Liver (tissue), 9 donors: ENCODE data around the gene TMEM123. TPM values are rescaled to one million over a fixed set of nuclear protein-coding genes. Genes with fewer than 3 reads are reported as not detected.

Source experiments
- DNase-seq: peaks from one replicate; pipeline ENCODE4 v3.0.0-alpha.2; 2017; ENCODE audit warnings: low spot score
- H3K27ac ChIP-seq, 2 donors: one replicate each; pipeline ENCODE4 v1.7.0; 2013; ENCODE audit warnings: inconsistent platforms in 2 of 2, low read length in 2 of 2, control low read depth in 1 of 2, low read depth in 1 of 2, mild to moderate bottlenecking in 1 of 2
- H3K27me3 ChIP-seq, 4 donors: one replicate each; pipeline versions ENCODE4 v1.6.1 to v1.7.0; 2013; ENCODE audit warnings: low read length in 3 of 4, inconsistent platforms in 1 of 4, mild to moderate bottlenecking in 1 of 4, moderate library complexity in 1 of 4; ENCODE audit not compliant: control insufficient read depth in 4 of 4, insufficient read depth in 4 of 4
- H3K36me3 ChIP-seq, 4 donors: one replicate each; pipeline versions ENCODE4 v1.6.1 to v1.7.0; 2013; ENCODE audit warnings: low read length in 3 of 4, mild to moderate bottlenecking in 3 of 4, low read depth in 1 of 4, moderate library complexity in 1 of 4; ENCODE audit not compliant: control insufficient read depth in 4 of 4, insufficient read depth in 3 of 4
- H3K4me1 ChIP-seq, 4 donors: one replicate each; pipeline versions ENCODE4 v1.6.1 to v1.7.0; 2013; ENCODE audit warnings: low read length in 3 of 4, mild to moderate bottlenecking in 3 of 4, moderate library complexity in 1 of 4; ENCODE audit not compliant: control insufficient read depth in 4 of 4, insufficient read depth in 4 of 4
- H3K4me3 ChIP-seq, 3 donors: one replicate each; pipeline versions ENCODE4 v1.6.1 to v1.7.0; 2013; ENCODE audit warnings: low read length in 3 of 3, control low read depth in 1 of 3, low read depth in 1 of 3, mild to moderate bottlenecking in 1 of 3
- H3K9ac ChIP-seq, 2 donors: one replicate each; pipeline ENCODE4 v1.7.0; 2013; ENCODE audit warnings: low read length in 2 of 2, mild to moderate bottlenecking in 2 of 2, moderate library complexity in 2 of 2, control low read depth in 1 of 2, low read depth in 1 of 2
- H3K9me3 ChIP-seq, 4 donors: one replicate each; pipeline versions ENCODE4 v1.6.1 to v1.7.0; 2013; ENCODE audit warnings: low read length in 3 of 4; ENCODE audit not compliant: control insufficient read depth in 4 of 4
- ATF3 ChIP-seq: IDR thresholded peaks from 2 replicates; pipeline ENCODE4 v1.6.1; 2016; ENCODE audit warnings: antibody characterized with exemption
- CTCF ChIP-seq: fragments of 150-350 bp; IDR thresholded peaks from 2 replicates; pipeline ENCODE4 v1.5.1; 2017; ENCODE audit warnings: improper control_type of control experiment, low read depth, low read length; ENCODE audit not compliant: missing input control
- EGR1 ChIP-seq, 2 donors: IDR thresholded peaks; 2 replicates each; pipeline ENCODE4 v1.6.1; 2016 to 2018; ENCODE audit warnings: antibody characterized with exemption in 2 of 2, low read depth in 2 of 2
- FOXA1 ChIP-seq: IDR thresholded peaks from 2 replicates; pipeline ENCODE4 v1.6.1; 2016; ENCODE audit warnings: antibody characterized with exemption
- FOXA2 ChIP-seq: IDR thresholded peaks from 2 replicates; pipeline ENCODE4 v1.6.1; 2016; ENCODE audit warnings: antibody characterized with exemption
- HNF4A ChIP-seq, 2 donors: conservative IDR thresholded peaks; 2 replicates each; pipeline ENCODE4 v1.6.1; 2016; ENCODE audit warnings: antibody characterized with exemption in 2 of 2, mild to moderate bottlenecking in 2 of 2
- HNF4G ChIP-seq: IDR thresholded peaks from 2 replicates; pipeline ENCODE4 v1.6.1; 2016; ENCODE audit warnings: antibody characterized with exemption
- JUND ChIP-seq, 2 donors: IDR thresholded peaks; 2 replicates each; pipeline ENCODE4 v1.6.1; 2016; ENCODE audit warnings: antibody characterized with exemption in 2 of 2
- MAX ChIP-seq: IDR thresholded peaks from 2 replicates; pipeline ENCODE4 v1.6.1; 2016; ENCODE audit warnings: antibody characterized with exemption
- NR2F2 ChIP-seq: IDR thresholded peaks from 2 replicates; pipeline ENCODE4 v1.6.1; 2016; ENCODE audit warnings: antibody characterized with exemption
- REST ChIP-seq: IDR thresholded peaks from 2 replicates; pipeline ENCODE4 v1.6.1; 2016; ENCODE audit warnings: antibody characterized with exemption, mild to moderate bottlenecking
- RXRA ChIP-seq, 2 donors: IDR thresholded peaks; 2 replicates each; pipeline ENCODE4 v1.6.1; 2017 to 2018; ENCODE audit warnings: antibody characterized with exemption in 2 of 2, mild to moderate bottlenecking in 1 of 2
- SP1 ChIP-seq: IDR thresholded peaks from 2 replicates; pipeline ENCODE4 v1.6.1; 2018; ENCODE audit warnings: antibody characterized with exemption, mild to moderate bottlenecking
- TAF1 ChIP-seq: conservative IDR thresholded peaks from 2 replicates; pipeline ENCODE4 v1.6.1; 2016; ENCODE audit warnings: antibody characterized with exemption, mild to moderate bottlenecking
- YY1 ChIP-seq: IDR thresholded peaks from 2 replicates; pipeline ENCODE4 v1.6.1; 2016; ENCODE audit warnings: antibody characterized with exemption, mild to moderate bottlenecking
- ZBTB33 ChIP-seq: IDR thresholded peaks from 2 replicates; pipeline ENCODE4 v1.6.1; 2016; ENCODE audit warnings: antibody characterized with exemption
- WGBS: extraction: QIAGEN DNeasy Blood & Tissue Kit; methylation state at CpG from one replicate; pipeline ENCODE4 v1.1.7; 2013; 5-methylcytosine and 5-hydroxymethylcytosine counted together
- polyA plus RNA-seq, 2 donors: library from polyadenylated mRNA; stranded (reverse) in 1 of 2; unstranded in 1 of 2; fragments of 200-250 nt in 1 of 2; fragments of >200 nt in 1 of 2; fragmentation: Nextera tagmentation in 1 of 2; extraction: Ambion mirVana in 1 of 2; gene quantifications; one replicate each; pipeline versions ENCODE4 v1.2.1 to v1.2.3, GENCODE V29; 2013 to 2015
- total RNA-seq, 2 donors: library from RNA; depleted of rRNA; stranded (reverse); fragments of >200 nt; gene quantifications; one replicate each; pipeline ENCODE4 v1.2.3, GENCODE V29; 2014
- donor health status: healthy.
- donor health status: healthy.
- donor health status: healthy.
- donor health status: healthy.
- donor health status: healthy.

The TMEM123 gene
- total and polyA plus RNA-seq, 4 donors: 101 to 140 (median 107) TPM

GRCh38 chr11:102472127-102472526, 19.6 kb upstream of the TMEM123 start:
- no peaks in the 10 kb centered on the region for H3K9me3 ChIP-seq
- H3K27me3 ChIP-seq: no peaks in the 10 kb centered on the region
- H3K9ac ChIP-seq: no peak overlapping the region
- TF ChIP-seq CTCF (no peak), TAF1 (no peak), MAX (no peak), HNF4G (no peak), HNF4A (conservative IDR thresholded peaks at IDR 0.05) (no peak), EGR1 (IDR thresholded peaks at IDR 0.05; ENCODE audit: low read depth in 2 of 2) (no peak), ZBTB33 (no peak), JUND (IDR thresholded peaks at IDR 0.05) (no peak), NR2F2 (no peak), SP1 (no peak), FOXA1 (no peak), YY1 (no peak), ATF3 (no peak), REST (no peak), FOXA2 (no peak)
- no peaks in the 10 kb centered on the region for H3K36me3 ChIP-seq
- WGBS: 97% methylated on average over 4 of the region's 4 CpGs
- H3K4me3 ChIP-seq: no peak overlapping the region
- H3K27ac ChIP-seq: peak overlapping the region; percentile 8 to 42
- no peak for DNase-seq
- peaks cover 4 to 22% (median 12%) of the 10 kb centered on the region in 4 donors for H3K4me1 ChIP-seq

- no peak for DNase-seq
- no peak overlapping the region for H3K4me3 ChIP-seq
- no peak overlapping the region for H3K9ac ChIP-seq
- peak overlapping the region in 1 of 2 donors; percentile 42 for H3K27ac ChIP-seq
- no peaks in the 10 kb centered on the region for H3K36me3 ChIP-seq
- no peaks in the 10 kb centered on the region for H3K27me3 ChIP-seq
- H3K9me3 ChIP-seq: no peaks in the 10 kb centered on the region
- H3K4me1 ChIP-seq: peaks cover 3 to 16% (median 7%) of the 10 kb centered on the region in 4 donors
- TF ChIP-seq RXRA (IDR thresholded peaks at IDR 0.05) (peak; percentile 50 to 52), YY1 (peak; percentile 33), EGR1 (IDR thresholded peaks at IDR 0.05; ENCODE audit: low read depth in 2 of 2) (no peak), JUND (IDR thresholded peaks at IDR 0.05) (peak in 1 of 2 donors; percentile 11), TAF1 (no peak), HNF4A (conservative IDR thresholded peaks at IDR 0.05) (peak; percentile 31 to 61)
Observed at GRCh38 chr11:102471474-102471873, 18.9 kb upstream of the TMEM123 start.
